Liver (tissue), 3 donors: Measurements from ENCODE around the gene GABRR3.

Source experiments
- NR2F2 ChIP-seq: IDR thresholded peaks from 2 replicates; pipeline ENCODE4 v1.6.1; 2016; ENCODE audit warnings: antibody characterized with exemption
- TF ChIP-seq, protein P1 (sequence below): fragments of 150-350 bp; IDR thresholded peaks from 2 replicates; pipeline ENCODE4 v1.5.1; 2017; ENCODE audit warnings: improper control_type of control experiment, low read depth, low read length; ENCODE audit not compliant: missing input control
- donor health status: healthy.
- donor health status: healthy.

DNA sequence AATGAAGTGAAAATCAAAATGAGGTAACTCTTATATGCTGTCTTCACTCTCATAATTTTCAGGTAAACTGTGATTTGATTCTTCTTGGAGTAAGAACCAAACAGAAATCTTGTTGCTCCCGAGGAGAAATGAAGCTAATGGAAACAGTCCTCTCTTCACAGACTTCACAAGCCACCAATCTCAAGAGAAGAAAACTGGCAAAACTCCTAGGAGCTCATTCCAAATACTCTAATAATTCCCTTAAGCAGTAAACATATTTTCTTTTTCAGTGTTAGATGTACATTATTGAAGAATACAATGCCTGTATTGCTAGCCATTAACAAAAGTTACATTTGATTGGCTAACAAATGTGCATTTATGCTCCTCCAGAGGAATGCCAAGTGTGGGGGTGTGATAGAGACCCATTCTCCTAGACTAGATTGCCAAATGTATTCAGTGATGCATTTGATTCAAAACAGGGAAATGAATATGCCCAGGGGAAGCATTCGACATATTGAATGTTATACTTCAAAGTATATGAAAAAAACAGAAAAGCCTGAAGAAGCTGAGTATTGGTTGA lies 51.1 kb downstream of the GABRR3 start:
- TF ChIP-seq, protein P1, sequence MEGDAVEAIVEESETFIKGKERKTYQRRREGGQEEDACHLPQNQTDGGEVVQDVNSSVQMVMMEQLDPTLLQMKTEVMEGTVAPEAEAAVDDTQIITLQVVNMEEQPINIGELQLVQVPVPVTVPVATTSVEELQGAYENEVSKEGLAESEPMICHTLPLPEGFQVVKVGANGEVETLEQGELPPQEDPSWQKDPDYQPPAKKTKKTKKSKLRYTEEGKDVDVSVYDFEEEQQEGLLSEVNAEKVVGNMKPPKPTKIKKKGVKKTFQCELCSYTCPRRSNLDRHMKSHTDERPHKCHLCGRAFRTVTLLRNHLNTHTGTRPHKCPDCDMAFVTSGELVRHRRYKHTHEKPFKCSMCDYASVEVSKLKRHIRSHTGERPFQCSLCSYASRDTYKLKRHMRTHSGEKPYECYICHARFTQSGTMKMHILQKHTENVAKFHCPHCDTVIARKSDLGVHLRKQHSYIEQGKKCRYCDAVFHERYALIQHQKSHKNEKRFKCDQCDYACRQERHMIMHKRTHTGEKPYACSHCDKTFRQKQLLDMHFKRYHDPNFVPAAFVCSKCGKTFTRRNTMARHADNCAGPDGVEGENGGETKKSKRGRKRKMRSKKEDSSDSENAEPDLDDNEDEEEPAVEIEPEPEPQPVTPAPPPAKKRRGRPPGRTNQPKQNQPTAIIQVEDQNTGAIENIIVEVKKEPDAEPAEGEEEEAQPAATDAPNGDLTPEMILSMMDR: no peak
- TF ChIP-seq NR2F2: no peak
